ENCODE measurements around the gene SPOP. TPM values are rescaled to one million over a fixed set of nuclear protein-coding genes. Genes with fewer than 3 reads are reported as not detected.

Gene SPOP
- total RNA-seq, 1 donor from 2014 or later, result 63.9 TPM

GRCh38 chr17:49580981-49581647 lies 96.8 kb downstream of the SPOP start:
- Mint-ChIP-seq H3K4me1 (ENCODE audit: unreplicated experiment) (peaks cover 12% of the 10 kb centered on the region), H3K27ac (ENCODE audit: unreplicated experiment) (no peak overlapping the region), H3K9me3 (ENCODE audit: unreplicated experiment) (no peaks in the 10 kb centered on the region), H3K4me3 (ENCODE audit: unreplicated experiment) (no peak overlapping the region), H3K36me3 (ENCODE audit: unreplicated experiment) (no peaks in the 10 kb centered on the region), H3K27me3 (ENCODE audit: unreplicated experiment) (no peaks in the 10 kb centered on the region)
- no peak for TF ChIP-seq CTCF (IDR thresholded peaks at IDR 0.05)
- no peak for DNase-seq (ENCODE audit: extremely low spot score, unreplicated experiment)

DNA sequence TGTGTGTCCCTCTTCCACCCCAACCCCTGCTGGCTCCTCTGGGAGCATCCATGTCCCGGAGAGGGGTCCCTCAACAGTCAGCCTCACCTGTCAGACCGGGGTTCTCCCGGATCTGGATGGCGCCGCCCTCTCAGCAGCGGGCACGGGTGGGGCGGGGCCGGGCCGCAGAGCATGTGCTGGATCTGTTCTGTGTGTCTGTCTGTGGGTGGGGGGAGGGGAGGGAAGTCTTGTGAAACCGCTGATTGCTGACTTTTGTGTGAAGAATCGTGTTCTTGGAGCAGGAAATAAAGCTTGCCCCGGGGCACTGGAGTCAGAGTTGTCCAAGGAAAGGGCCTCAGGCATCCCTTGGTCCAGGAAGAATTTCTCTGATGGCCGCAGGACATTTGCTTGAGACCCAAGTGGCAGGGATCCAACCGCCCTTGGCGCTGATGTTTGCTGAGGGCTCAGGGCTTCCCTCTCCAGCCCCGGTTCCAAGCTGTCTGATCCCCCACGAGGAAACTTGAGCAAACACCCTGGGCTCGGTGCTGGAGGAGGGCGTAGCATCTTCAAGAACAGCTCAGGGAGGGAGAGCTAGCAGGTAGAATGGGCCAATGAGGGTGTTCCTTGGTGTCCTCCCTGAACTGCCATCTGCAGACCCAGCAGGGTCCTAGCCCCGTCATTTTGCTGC lies 97.7 kb downstream of the SPOP start:
- no peak overlapping the region for H3K4me3 Mint-ChIP-seq (ENCODE audit: unreplicated experiment)
- peaks cover 14% of the 10 kb centered on the region for H3K4me1 Mint-ChIP-seq (ENCODE audit: unreplicated experiment)
- no peaks in the 10 kb centered on the region for H3K36me3 Mint-ChIP-seq (ENCODE audit: unreplicated experiment)
- H3K9me3 Mint-ChIP-seq (ENCODE audit: unreplicated experiment), result no peaks in the 10 kb centered on the region
- TF ChIP-seq CTCF (IDR thresholded peaks at IDR 0.05), result no peak
- no peak overlapping the region for H3K27ac Mint-ChIP-seq (ENCODE audit: unreplicated experiment)
- H3K27me3 Mint-ChIP-seq (ENCODE audit: unreplicated experiment), result no peaks in the 10 kb centered on the region
- no peak for DNase-seq (ENCODE audit: extremely low spot score, unreplicated experiment)

DNA sequence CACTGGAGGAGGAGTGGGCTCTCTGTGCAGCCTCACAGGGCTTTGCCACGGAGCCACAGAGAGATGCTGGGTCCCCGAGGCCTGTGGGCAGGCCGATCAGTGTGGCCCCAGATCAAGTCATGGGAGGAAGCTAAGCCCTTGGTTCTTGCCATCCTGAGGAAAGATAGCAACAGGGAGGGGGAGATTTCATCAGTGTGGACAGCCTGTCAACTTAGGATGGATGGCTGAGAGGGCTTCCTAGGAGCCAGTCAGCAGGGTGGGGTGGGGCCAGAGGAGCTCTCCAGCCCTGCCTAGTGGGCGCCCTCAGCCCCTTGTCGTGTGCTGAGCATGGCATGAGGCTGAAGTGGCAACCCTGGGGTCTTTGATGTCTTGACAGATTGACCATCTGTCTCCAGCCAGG lies 98.4 kb downstream of the SPOP start:
- peaks cover 14% of the 10 kb centered on the region for H3K4me1 Mint-ChIP-seq (ENCODE audit: unreplicated experiment)
- H3K27me3 Mint-ChIP-seq (ENCODE audit: unreplicated experiment), result no peaks in the 10 kb centered on the region
- H3K27ac Mint-ChIP-seq (ENCODE audit: unreplicated experiment), result no peak overlapping the region
- no peak overlapping the region for H3K4me3 Mint-ChIP-seq (ENCODE audit: unreplicated experiment)
- no peaks in the 10 kb centered on the region for H3K36me3 Mint-ChIP-seq (ENCODE audit: unreplicated experiment)
- no peak for TF ChIP-seq CTCF (IDR thresholded peaks at IDR 0.05)
- no peaks in the 10 kb centered on the region for H3K9me3 Mint-ChIP-seq (ENCODE audit: unreplicated experiment)
- DNase-seq (ENCODE audit: extremely low spot score, unreplicated experiment), result no peak

DNA sequence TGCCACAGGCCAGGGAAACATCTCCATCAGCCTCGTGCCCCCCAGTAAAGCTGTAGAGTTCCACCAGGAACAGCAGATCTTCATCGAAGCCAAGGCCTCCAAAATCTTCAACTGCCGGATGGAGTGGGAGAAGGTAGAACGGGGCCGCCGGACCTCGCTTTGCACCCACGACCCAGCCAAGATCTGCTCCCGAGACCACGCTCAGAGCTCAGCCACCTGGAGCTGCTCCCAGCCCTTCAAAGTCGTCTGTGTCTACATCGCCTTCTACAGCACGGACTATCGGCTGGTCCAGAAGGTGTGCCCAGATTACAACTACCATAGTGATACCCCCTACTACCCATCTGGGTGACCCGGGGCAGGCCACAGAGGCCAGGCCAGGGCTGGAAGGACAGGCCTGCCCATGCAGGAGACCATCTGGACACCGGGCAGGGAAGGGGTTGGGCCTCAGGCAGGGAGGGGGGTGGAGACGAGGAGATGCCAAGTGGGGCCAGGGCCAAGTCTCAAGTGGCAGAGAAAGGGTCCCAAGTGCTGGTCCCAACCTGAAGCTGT lies 98.9 kb downstream of the SPOP start:
- Mint-ChIP-seq H3K27ac (ENCODE audit: unreplicated experiment) (no peak overlapping the region), H3K4me1 (ENCODE audit: unreplicated experiment) (peaks cover 14% of the 10 kb centered on the region), H3K9me3 (ENCODE audit: unreplicated experiment) (no peaks in the 10 kb centered on the region), H3K4me3 (ENCODE audit: unreplicated experiment) (no peak overlapping the region), H3K36me3 (ENCODE audit: unreplicated experiment) (no peaks in the 10 kb centered on the region), H3K27me3 (ENCODE audit: unreplicated experiment) (peaks cover 2% of the 10 kb centered on the region)
- no peak for TF ChIP-seq CTCF (IDR thresholded peaks at IDR 0.05)
- no peak for DNase-seq (ENCODE audit: extremely low spot score, unreplicated experiment)

DNA sequence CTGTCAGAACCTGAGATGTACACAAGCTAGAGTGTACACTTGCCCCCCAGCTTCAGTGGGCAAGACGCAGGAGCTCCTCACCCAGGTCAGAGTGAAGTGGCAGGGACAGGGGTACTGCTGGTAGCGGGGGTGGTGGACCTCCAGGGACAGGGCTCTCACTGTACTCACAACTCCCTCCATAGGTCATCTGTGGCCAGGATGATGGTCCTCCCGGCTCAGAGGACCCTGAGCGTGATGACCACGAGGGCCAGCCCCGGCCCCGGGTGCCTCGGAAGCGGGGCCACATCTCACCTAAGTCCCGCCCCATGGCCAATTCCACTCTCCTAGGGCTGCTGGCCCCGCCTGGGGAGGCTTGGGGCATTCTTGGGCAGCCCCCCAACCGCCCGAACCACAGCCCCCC lies 99.5 kb downstream of the SPOP start:
- peaks cover 14% of the 10 kb centered on the region for H3K4me1 Mint-ChIP-seq (ENCODE audit: unreplicated experiment)
- H3K4me3 Mint-ChIP-seq (ENCODE audit: unreplicated experiment), result no peak overlapping the region
- no peaks in the 10 kb centered on the region for H3K9me3 Mint-ChIP-seq (ENCODE audit: unreplicated experiment)
- no peaks in the 10 kb centered on the region for H3K36me3 Mint-ChIP-seq (ENCODE audit: unreplicated experiment)
- TF ChIP-seq CTCF (IDR thresholded peaks at IDR 0.05), result no peak
- H3K27me3 Mint-ChIP-seq (ENCODE audit: unreplicated experiment), result peaks cover 8% of the 10 kb centered on the region
- H3K27ac Mint-ChIP-seq (ENCODE audit: unreplicated experiment), result no peak overlapping the region
- no peak for DNase-seq (ENCODE audit: extremely low spot score, unreplicated experiment)

Data from osteocyte (in vitro differentiated cells).